Measurements from ENCODE around the gene LINGO3. TPM values are rescaled to one million over a fixed set of nuclear protein-coding genes. Genes with fewer than 3 reads are reported as not detected.

Gene LINGO3
- total RNA-seq, 2 donors from 2014 or later: 0.20 to 1.0 TPM

GRCh38 chr19:2286402-2287140 is 21.4 kb downstream of the LINGO3 start:
- H3K36me3 Mint-ChIP-seq (ENCODE audit: low read depth): peaks cover 3% of the 10 kb centered on the region
- no peak for TF ChIP-seq CTCF (conservative IDR thresholded peaks at IDR 0.05)
- no peaks in the 10 kb centered on the region for H3K9me3 ChIP-seq (ENCODE audit: control insufficient read depth, low read length)
- H3K27me3 Mint-ChIP-seq (ENCODE audit: insufficient read depth): peaks cover 86% of the 10 kb centered on the region
- no peak for DNase-seq
- 89 to 91% methylated on average over 13 to 20 of the region's 20 CpGs for WGBS, 2 experiments (ENCODE audit: insufficient coverage in 1 of 2, insufficient read length in 1 of 2)
- H3K9ac ChIP-seq (ENCODE audit: extremely low read depth, low read length, poor library complexity, severe bottlenecking): no peak overlapping the region
- H3K4me1 ChIP-seq (ENCODE audit: control insufficient read depth, insufficient read depth, low read length): no peaks in the 10 kb centered on the region
- H3K4me3 ChIP-seq (ENCODE audit: low read length): no peak overlapping the region
- H3K27ac Mint-ChIP-seq: no peak overlapping the region
- no peaks in the 10 kb centered on the region for H3K4me1 Mint-ChIP-seq
- H3K4me3 Mint-ChIP-seq: no peak overlapping the region
- H3K36me3 ChIP-seq (ENCODE audit: control insufficient read depth, insufficient read depth, low read length): no peaks in the 10 kb centered on the region
- peaks cover 83% of the 10 kb centered on the region for H3K27me3 ChIP-seq (ENCODE audit: control insufficient read depth, insufficient read depth, low read length, poor library complexity, severe bottlenecking)
- H3K9me3 Mint-ChIP-seq: no peaks in the 10 kb centered on the region
- H3K27ac ChIP-seq (ENCODE audit: low read depth, low read length): no peak overlapping the region

GRCh38 chr19:2283835-2284507 is 24.0 kb downstream of the LINGO3 start:
- no peak for DNase-seq
- Mint-ChIP-seq H3K4me1 (no peaks in the 10 kb centered on the region), H3K9me3 (no peaks in the 10 kb centered on the region), H3K36me3 (ENCODE audit: low read depth) (peaks cover 3% of the 10 kb centered on the region), H3K4me3 (no peak overlapping the region), H3K27me3 (ENCODE audit: insufficient read depth) (peaks cover 63% of the 10 kb centered on the region), H3K27ac (no peak overlapping the region)
- H3K27ac ChIP-seq (ENCODE audit: low read depth, low read length): no peak overlapping the region
- H3K9ac ChIP-seq (ENCODE audit: extremely low read depth, low read length, poor library complexity, severe bottlenecking): no peak overlapping the region
- peaks cover 58% of the 10 kb centered on the region for H3K27me3 ChIP-seq (ENCODE audit: control insufficient read depth, insufficient read depth, low read length, poor library complexity, severe bottlenecking)
- no peak overlapping the region for H3K4me3 ChIP-seq (ENCODE audit: low read length)
- H3K4me1 ChIP-seq (ENCODE audit: control insufficient read depth, insufficient read depth, low read length): no peaks in the 10 kb centered on the region
- no peaks in the 10 kb centered on the region for H3K9me3 ChIP-seq (ENCODE audit: control insufficient read depth, low read length)
- TF ChIP-seq CTCF (conservative IDR thresholded peaks at IDR 0.05): no peak
- WGBS, 2 experiments (ENCODE audit: insufficient coverage in 1 of 2, insufficient read length in 1 of 2): 91 to 92% methylated on average over 8 of the region's 8 CpGs
- no peaks in the 10 kb centered on the region for H3K36me3 ChIP-seq (ENCODE audit: control insufficient read depth, insufficient read depth, low read length)

GRCh38 chr19:2282862-2283237 is 25.1 kb downstream of the LINGO3 start:
- H3K27me3 ChIP-seq (ENCODE audit: control insufficient read depth, insufficient read depth, low read length, poor library complexity, severe bottlenecking): peaks cover 47% of the 10 kb centered on the region
- no peak overlapping the region for H3K27ac Mint-ChIP-seq
- 69 to 73% methylated on average over 10 to 11 of the region's 11 CpGs for WGBS, 2 experiments (ENCODE audit: insufficient coverage in 1 of 2, insufficient read length in 1 of 2)

More at GRCh38 chr19:2282862-2283237, 25.1 kb downstream of the LINGO3 start:
- Histone ChIP-seq H3K9ac (ENCODE audit: extremely low read depth, low read length, poor library complexity, severe bottlenecking) (no peak overlapping the region), H3K36me3 (ENCODE audit: control insufficient read depth, insufficient read depth, low read length) (no peaks in the 10 kb centered on the region), H3K4me3 (ENCODE audit: low read length) (no peak overlapping the region), H3K9me3 (ENCODE audit: control insufficient read depth, low read length) (no peaks in the 10 kb centered on the region), H3K4me1 (ENCODE audit: control insufficient read depth, insufficient read depth, low read length) (no peaks in the 10 kb centered on the region), H3K27ac (ENCODE audit: low read depth, low read length) (no peak overlapping the region)
- Mint-ChIP-seq H3K4me3 (peak overlapping the region; percentile 47), H3K9me3 (no peaks in the 10 kb centered on the region), H3K4me1 (no peaks in the 10 kb centered on the region), H3K36me3 (ENCODE audit: low read depth) (no peaks in the 10 kb centered on the region), H3K27me3 (ENCODE audit: insufficient read depth) (peaks cover 52% of the 10 kb centered on the region)
- DNase-seq: no peak
- TF ChIP-seq CTCF (conservative IDR thresholded peaks at IDR 0.05): no peak
